B cell (primary cell): ENCODE measurements around the gene LHX5. TPM values are rescaled to one million over a fixed set of nuclear protein-coding genes. Genes with fewer than 3 reads are reported as not detected.

Source experiments
- ATAC-seq: fragments of 200-7000 bp; cut with Tn5 transposase; one replicate; pipeline ENCODE4 v1.10.0; 2021; ENCODE audit warnings: low read depth, mild to moderate bottlenecking, moderate number of reproducible peaks, moderate library complexity
- CTCF ChIA-PET: fragments of 350-600 bp; sonication (Branson Sonifier 250); formaldehyde crosslinking; loops from one replicate; lab custom pipeline; 2021; ENCODE audit warnings: antibody characterized with exemption, inconsistent platforms; lab: Charles Lee
- POLR2A ChIA-PET: fragments of 350-600 bp; sonication (Branson Sonifier 250); formaldehyde crosslinking; loops from one replicate; lab custom pipeline; 2021; ENCODE audit warnings: antibody characterized with exemption; lab: Charles Lee
- DNase-seq: peaks from one replicate; pipeline ENCODE4 v3.0.0; 2013
- H2AFZ ChIP-seq: 2 replicates; pipeline ENCODE4 v1.6.1; 2012; ENCODE audit warnings: mild to moderate bottlenecking, low read depth, low read length; ENCODE audit not compliant: insufficient read depth, poor library complexity, severe bottlenecking
- H3K27ac ChIP-seq, 2 donors: 1 replicate in 1 of 2; 2 replicates in 1 of 2; pipeline ENCODE4 v1.5.1; 2012 to 2013; ENCODE audit warnings: low read length in 2 of 2, mild to moderate bottlenecking in 2 of 2, moderate library complexity in 1 of 2
- H3K27me3 ChIP-seq, 4 experiments: fragments of 200-600 bp in 1 of 4; sonication (generic) in 1 of 4; replicated peaks in 1 of 4; 1 replicate in 2 of 4; 2 replicates in 2 of 4; pipeline versions ENCODE4 v1.6.1 to v1.7.0; 2013 to 2016; ENCODE audit warnings: low read length in 3 of 4, mild to moderate bottlenecking in 2 of 4, mixed read lengths in 1 of 4, moderate library complexity in 1 of 4; ENCODE audit not compliant: insufficient read depth in 4 of 4, control insufficient read depth in 3 of 4; ENCODE audit errors: control extremely low read depth in 1 of 4
- H3K36me3 ChIP-seq, 2 experiments: replicated peaks in 1 of 2; 1 replicate in 1 of 2; 2 replicates in 1 of 2; pipeline versions ENCODE4 v1.6.1 to v1.7.1; 2013; ENCODE audit warnings: low read length in 1 of 2; ENCODE audit not compliant: insufficient read depth in 2 of 2, control insufficient read depth in 1 of 2; ENCODE audit errors: control extremely low read depth in 1 of 2, extremely low read depth in 1 of 2
- H3K4me1 ChIP-seq, 2 donors: fragments of 200-600 bp in 1 of 2; sonication (generic) in 1 of 2; 1 replicate in 1 of 2; 2 replicates in 1 of 2; pipeline versions ENCODE4 v1.5.1 to v1.6.1; 2013 to 2017; ENCODE audit warnings: low read length in 2 of 2; ENCODE audit not compliant: control insufficient read depth in 2 of 2, insufficient read depth in 2 of 2
- H3K4me2 ChIP-seq: replicated peaks from 2 replicates; pipeline ENCODE3; 2012; ENCODE audit warnings: mild to moderate bottlenecking, low read depth, low read length; ENCODE audit not compliant: poor library complexity, severe bottlenecking
- H3K4me3 ChIP-seq, 5 experiments: fragments of 200-600 bp in 1 of 5; sonication (generic) in 1 of 5; 1 replicate in 3 of 5; 2 replicates in 2 of 5; pipeline versions ENCODE4 v1.5.1 to v1.7.0; 2011 to 2016; ENCODE audit warnings: low read length in 4 of 5, mild to moderate bottlenecking in 4 of 5, low read depth in 2 of 5, control low read depth in 1 of 5, moderate library complexity in 1 of 5; ENCODE audit not compliant: insufficient read depth in 1 of 5; ENCODE audit errors: control extremely low read depth in 1 of 5, extremely low read depth in 1 of 5
- H3K79me2 ChIP-seq: fragments of 200-600 bp; sonication (generic); one replicate; pipeline ENCODE4 v1.6.0; 2016; ENCODE audit warnings: low read length; ENCODE audit not compliant: control insufficient read depth, insufficient read depth
- H3K9ac ChIP-seq: fragments of 200-600 bp; sonication (generic); 2 replicates; pipeline ENCODE4 v1.6.1; 2017; ENCODE audit warnings: mild to moderate bottlenecking, low read length, moderate library complexity
- H3K9me3 ChIP-seq, 3 donors: one replicate each; pipeline versions ENCODE4 v1.6.1 to v1.7.1; 2013; ENCODE audit warnings: low read length in 2 of 3; ENCODE audit not compliant: control insufficient read depth in 2 of 3, insufficient read depth in 1 of 3; ENCODE audit errors: control extremely low read depth in 1 of 3
- H4K20me1 ChIP-seq: 2 replicates; pipeline ENCODE4 v1.6.0; 2012; ENCODE audit warnings: mild to moderate bottlenecking, low read length; ENCODE audit not compliant: insufficient read depth, control insufficient read depth, poor library complexity, severe bottlenecking
- H3K27ac Mint-ChIP-seq: one replicate; pipeline ENCODE4 v1.8.0; 2021; ENCODE audit warnings: mixed read lengths
- H3K27me3 Mint-ChIP-seq: one replicate; pipeline ENCODE4 v1.8.0; 2021; ENCODE audit warnings: mixed read lengths
- H3K4me1 Mint-ChIP-seq: one replicate; pipeline ENCODE4 v1.8.0; 2021; ENCODE audit warnings: mixed read lengths
- H3K4me3 Mint-ChIP-seq: one replicate; pipeline ENCODE4 v1.8.0; 2021; ENCODE audit warnings: mixed read lengths
- H3K9me3 Mint-ChIP-seq: one replicate; pipeline ENCODE4 v1.8.0; 2022; ENCODE audit warnings: mixed read lengths; ENCODE audit not compliant: insufficient read depth
- EZH2 ChIP-seq: IDR thresholded peaks from 2 replicates; pipeline ENCODE4 v1.6.1; 2012; ENCODE audit warnings: borderline replicate concordance, low read depth, mild to moderate bottlenecking, moderate library complexity, low read length; ENCODE audit not compliant: insufficient read depth, poor library complexity, severe bottlenecking
- WGBS: methylation state at CpG from one replicate; pipeline ENCODE4 v1.1.5; 2013; ENCODE audit warnings: missing lambda C conversion rate; ENCODE audit not compliant: insufficient coverage; 5-methylcytosine and 5-hydroxymethylcytosine counted together
- intact Hi-C: fragments of 100-400 bp; cut with micrococcal nuclease; formaldehyde crosslinking; loops from one replicate; pipeline ENCODE4 v1.10.0; 2022
- polyA minus RNA-seq: library from RNA; depleted of rRNA, polyadenylated mRNA; stranded (reverse); fragments of >200 nt; gene quantifications from 2 replicates; pipeline ENCODE4 v1.2.3, GENCODE V29; 2012
- polyA plus RNA-seq: library from polyadenylated mRNA; depleted of rRNA; stranded (reverse); fragments of >200 nt; gene quantifications from 2 replicates; pipeline ENCODE4 v1.2.3, GENCODE V29; 2012
- total RNA-seq, 2 donors: library from RNA; stranded (reverse); fragments of 120-200 nt in 1 of 2; gene quantifications; 1 replicate in 1 of 2; 2 replicates in 1 of 2; pipeline versions ENCODE4 v1.2.3 to v1.2.4, GENCODE V29; 2013 to 2022
- TF ChIP-seq, protein P1 (sequence below): fragments of 200-600 bp; IDR thresholded peaks from one replicate; pipeline ENCODE4 v1.8.0; 2022; ENCODE audit warnings: antibody characterized with exemption, mild to moderate bottlenecking

LHX5 gene
- total RNA-seq (not detected in 2 replicates), polyA plus RNA-seq (not detected in 2 replicates), polyA minus RNA-seq (not detected in 2 replicates)
- not detected for total RNA-seq (2013)

DNA sequence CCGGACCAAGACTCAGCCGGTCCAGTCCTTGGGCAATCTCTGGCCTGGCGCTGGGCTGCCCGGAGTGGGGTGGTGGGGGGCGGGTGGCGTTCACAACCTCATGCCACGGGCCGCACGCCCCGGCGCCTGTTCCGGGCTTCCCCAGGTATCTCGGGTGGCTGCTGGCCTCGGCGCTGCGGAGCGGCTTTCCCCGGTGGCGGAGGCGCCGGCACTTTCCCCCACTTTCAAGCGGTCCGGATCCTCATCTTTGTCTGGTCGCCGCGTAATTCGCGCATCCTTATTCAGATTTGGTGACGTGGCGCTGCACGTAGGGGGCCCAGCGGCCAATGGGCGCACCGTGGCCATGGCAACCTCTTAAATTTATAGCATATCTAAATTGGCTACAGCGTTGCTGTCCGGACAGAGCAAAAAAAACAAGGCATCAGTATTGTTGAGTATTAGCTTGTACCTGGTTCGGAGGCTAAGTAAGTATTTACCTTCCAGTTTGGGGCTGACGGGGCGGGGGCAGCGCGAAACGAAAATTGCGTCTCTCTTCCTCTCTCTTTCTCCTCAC, at the start of gene LHX5:
TSS of gene LHX5 (minus strand) at position 253 of the 553 bp plus-strand sequence. CDS start 373 bp downstream, outside the sequence.
- H3K9ac ChIP-seq, result no peak within 1 kb of the TSS
- H3K4me2 ChIP-seq, result no peak within 1 kb of the TSS
- H3K4me1 ChIP-seq, result peaks cover 26 to 44% of the 10 kb centered on the region in 2 donors
- H3K36me3 ChIP-seq, result no peaks in the 10 kb centered on the region
- intact Hi-C loops, result no loop called here
- H3K27ac ChIP-seq, result no peak within 1 kb of the TSS
- CTCF ChIA-PET, result no interaction called here
- peaks cover 0 to 33% (median 0%) of the 10 kb centered on the region in 3 donors for H3K9me3 ChIP-seq
- 11% methylated on average over 35 of the region's 43 CpGs for WGBS
- Mint-ChIP-seq H3K9me3 (no peaks in the 10 kb centered on the region), H3K27ac (no peak within 1 kb of the TSS), H3K27me3 (peaks cover 63% of the 10 kb centered on the region), H3K4me3 (no peak within 1 kb of the TSS), H3K4me1 (peaks cover 32% of the 10 kb centered on the region)
- H3K79me2 ChIP-seq, result no peaks in the 10 kb centered on the region
- H4K20me1 ChIP-seq, result no peaks in the 10 kb centered on the region
- H3K4me3 ChIP-seq, result no peak within 1 kb of the TSS
- ATAC-seq (no peak), DNase-seq (peak; percentile 17)
- H3K27me3 ChIP-seq, result peaks cover 0 to 97% (median 68%) of the 10 kb centered on the region in 4 experiments
- no peak within 1 kb of the TSS for H2AFZ ChIP-seq
- TF ChIP-seq, protein P1, sequence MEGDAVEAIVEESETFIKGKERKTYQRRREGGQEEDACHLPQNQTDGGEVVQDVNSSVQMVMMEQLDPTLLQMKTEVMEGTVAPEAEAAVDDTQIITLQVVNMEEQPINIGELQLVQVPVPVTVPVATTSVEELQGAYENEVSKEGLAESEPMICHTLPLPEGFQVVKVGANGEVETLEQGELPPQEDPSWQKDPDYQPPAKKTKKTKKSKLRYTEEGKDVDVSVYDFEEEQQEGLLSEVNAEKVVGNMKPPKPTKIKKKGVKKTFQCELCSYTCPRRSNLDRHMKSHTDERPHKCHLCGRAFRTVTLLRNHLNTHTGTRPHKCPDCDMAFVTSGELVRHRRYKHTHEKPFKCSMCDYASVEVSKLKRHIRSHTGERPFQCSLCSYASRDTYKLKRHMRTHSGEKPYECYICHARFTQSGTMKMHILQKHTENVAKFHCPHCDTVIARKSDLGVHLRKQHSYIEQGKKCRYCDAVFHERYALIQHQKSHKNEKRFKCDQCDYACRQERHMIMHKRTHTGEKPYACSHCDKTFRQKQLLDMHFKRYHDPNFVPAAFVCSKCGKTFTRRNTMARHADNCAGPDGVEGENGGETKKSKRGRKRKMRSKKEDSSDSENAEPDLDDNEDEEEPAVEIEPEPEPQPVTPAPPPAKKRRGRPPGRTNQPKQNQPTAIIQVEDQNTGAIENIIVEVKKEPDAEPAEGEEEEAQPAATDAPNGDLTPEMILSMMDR, result no peak
- no peak for TF ChIP-seq EZH2
- POLR2A ChIA-PET, result no interaction called here

DNA sequence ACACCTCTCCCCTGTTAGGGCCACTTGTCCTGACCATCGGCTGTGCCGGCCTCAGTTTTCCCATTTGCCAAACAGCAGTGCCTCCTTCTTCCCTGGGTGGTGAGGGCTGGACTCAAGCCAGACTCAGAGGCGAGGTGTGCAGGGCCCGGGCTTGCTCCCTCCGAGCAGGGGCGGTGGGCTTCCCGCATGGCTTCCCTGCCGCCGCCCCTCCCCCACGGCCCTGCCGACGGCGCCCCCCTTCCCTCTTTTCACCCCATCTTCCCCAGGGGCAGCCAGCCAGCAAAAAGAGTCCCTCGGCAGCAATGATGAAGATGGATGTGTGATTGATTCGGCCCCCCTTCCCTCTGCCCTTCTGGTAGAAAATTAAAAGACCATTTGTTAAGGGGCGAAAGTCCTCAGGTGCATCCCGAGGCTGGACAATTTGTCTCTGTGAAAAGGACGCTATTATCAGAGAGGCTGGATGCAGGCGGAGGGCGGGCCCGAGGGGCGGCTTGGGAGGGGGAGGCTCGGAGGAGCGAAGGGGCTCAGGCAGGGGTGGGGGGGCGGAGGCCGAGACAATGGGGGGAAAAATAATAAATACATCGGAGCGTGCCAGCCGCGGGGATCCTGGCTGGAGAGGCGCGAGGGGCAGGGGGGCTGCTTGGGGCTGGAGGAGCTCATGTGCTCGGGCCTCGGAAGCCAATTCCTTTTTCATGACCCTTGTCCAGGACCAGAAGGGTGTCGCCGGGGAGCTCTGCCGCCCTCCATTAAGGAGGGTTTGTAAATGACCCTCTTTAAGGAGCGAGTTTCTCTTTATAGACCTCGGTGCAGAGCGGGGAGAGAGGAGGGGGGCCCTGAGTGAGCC, 48.0 kb upstream of the LHX5 start:
- ATAC-seq (no peak), DNase-seq (no peak)
- WGBS, result 14% methylated on average over 27 of the region's 40 CpGs
- H3K4me2 ChIP-seq, result no peak overlapping the region
- no peaks in the 10 kb centered on the region for H3K79me2 ChIP-seq
- intact Hi-C loops, result no loop called here
- CTCF ChIA-PET, result no interaction called here
- POLR2A ChIA-PET, result no interaction called here
- H2AFZ ChIP-seq, result no peak overlapping the region
- no peak overlapping the region for H3K4me3 ChIP-seq
- peaks cover 0 to 13% (median 0%) of the 10 kb centered on the region in 3 donors for H3K9me3 ChIP-seq
- H3K27me3 ChIP-seq, result peaks cover 0 to 54% (median 22%) of the 10 kb centered on the region in 4 experiments
- H3K27ac ChIP-seq, result no peak overlapping the region
- no peak overlapping the region for H3K27ac Mint-ChIP-seq
- no peaks in the 10 kb centered on the region for H3K4me1 Mint-ChIP-seq
- H3K27me3 Mint-ChIP-seq, result peaks cover 57% of the 10 kb centered on the region
- H4K20me1 ChIP-seq, result no peaks in the 10 kb centered on the region
- no peak overlapping the region for H3K4me3 Mint-ChIP-seq
- no peak for TF ChIP-seq EZH2
- TF ChIP-seq, protein P1, result no peak
- no peaks in the 10 kb centered on the region for H3K36me3 ChIP-seq
- H3K9me3 Mint-ChIP-seq, result no peaks in the 10 kb centered on the region
- no peak overlapping the region for H3K9ac ChIP-seq
- H3K4me1 ChIP-seq, result no peaks in the 10 kb centered on the region
